ENCODE data around the gene SRC. TPM values are rescaled to one million over a fixed set of nuclear protein-coding genes. Genes with fewer than 3 reads are reported as not detected.

The SRC gene
- total RNA-seq, 1 experiment from 2014 or later = 23.3 TPM

DNA sequence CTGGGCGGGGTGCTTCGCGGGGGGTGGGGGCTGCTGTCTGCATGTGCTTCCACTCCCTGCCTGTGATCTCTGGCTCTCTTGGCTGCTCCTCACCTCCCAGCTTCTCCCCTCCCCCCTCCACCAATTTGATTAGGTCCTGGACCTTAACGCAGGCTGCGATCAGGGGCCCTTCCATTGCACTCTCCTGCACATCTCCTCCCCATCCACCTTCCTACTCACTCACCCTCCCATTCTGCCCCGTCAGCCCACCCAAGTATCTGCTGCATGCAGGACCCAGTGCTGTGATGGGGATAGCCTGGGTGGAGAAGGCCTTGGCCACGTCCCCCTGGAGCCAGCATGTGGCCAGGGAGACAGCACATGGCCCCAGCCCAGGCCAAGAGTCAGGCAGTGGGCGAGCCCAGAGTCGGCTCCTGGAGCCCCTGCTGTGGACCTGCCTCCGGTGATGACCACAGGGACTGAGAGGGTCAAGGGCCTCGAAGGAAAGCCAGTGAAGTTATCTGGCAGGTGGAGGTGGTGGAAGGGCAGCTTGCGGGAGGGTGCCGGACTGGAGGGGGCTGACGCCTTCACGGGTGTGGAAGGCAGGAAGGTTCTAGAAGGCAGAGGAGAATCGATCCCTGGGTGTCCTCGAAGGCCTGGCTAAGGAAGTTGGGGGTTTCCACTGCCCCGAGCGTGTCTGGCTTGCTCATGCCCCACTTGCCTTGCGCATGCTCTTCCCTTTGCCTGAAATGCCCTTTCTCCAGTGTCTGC, 40.7 kb downstream of the SRC start:
- Histone ChIP-seq H3K4me3 (ENCODE audit: low read depth, low read length, poor library complexity, severe bottlenecking) (no peak overlapping the region), H3K9me3 (ENCODE audit: low read depth, low read length, poor library complexity, severe bottlenecking) (no peaks in the 10 kb centered on the region), H3K27ac (ENCODE audit: low read depth, low read length, poor library complexity, severe bottlenecking) (no peak overlapping the region), H3K27me3 (replicated peaks; ENCODE audit: insufficient read depth, low read depth, low read length, poor library complexity) (no peaks in the 10 kb centered on the region), H3K4me1 (ENCODE audit: insufficient read depth, low read length, poor library complexity, severe bottlenecking) (no peaks in the 10 kb centered on the region), H3K36me3 (ENCODE audit: insufficient read depth, low read length, poor library complexity, severe bottlenecking) (no peaks in the 10 kb centered on the region)
- BruUV-seq (replicated peaks) = no TSS peak
- intact Hi-C loops (cut with micrococcal nuclease; ENCODE audit: unreplicated experiment) = loop anchor here (10.0 kb wide), 1 partner anchor 138 kb away; the partner anchor contains the start of genes BLCAP and NNAT
- CTCF ChIA-PET = no interaction called here
- POLR2A ChIA-PET (ENCODE audit: low non-redundant PET) = no interaction called here
- TF ChIP-seq EZH2 (IDR thresholded peaks at IDR 0.05; ENCODE audit: borderline replicate concordance, low read depth, low read length, poor library complexity, severe bottlenecking) = no peak
- TF ChIP-seq, protein P1, sequence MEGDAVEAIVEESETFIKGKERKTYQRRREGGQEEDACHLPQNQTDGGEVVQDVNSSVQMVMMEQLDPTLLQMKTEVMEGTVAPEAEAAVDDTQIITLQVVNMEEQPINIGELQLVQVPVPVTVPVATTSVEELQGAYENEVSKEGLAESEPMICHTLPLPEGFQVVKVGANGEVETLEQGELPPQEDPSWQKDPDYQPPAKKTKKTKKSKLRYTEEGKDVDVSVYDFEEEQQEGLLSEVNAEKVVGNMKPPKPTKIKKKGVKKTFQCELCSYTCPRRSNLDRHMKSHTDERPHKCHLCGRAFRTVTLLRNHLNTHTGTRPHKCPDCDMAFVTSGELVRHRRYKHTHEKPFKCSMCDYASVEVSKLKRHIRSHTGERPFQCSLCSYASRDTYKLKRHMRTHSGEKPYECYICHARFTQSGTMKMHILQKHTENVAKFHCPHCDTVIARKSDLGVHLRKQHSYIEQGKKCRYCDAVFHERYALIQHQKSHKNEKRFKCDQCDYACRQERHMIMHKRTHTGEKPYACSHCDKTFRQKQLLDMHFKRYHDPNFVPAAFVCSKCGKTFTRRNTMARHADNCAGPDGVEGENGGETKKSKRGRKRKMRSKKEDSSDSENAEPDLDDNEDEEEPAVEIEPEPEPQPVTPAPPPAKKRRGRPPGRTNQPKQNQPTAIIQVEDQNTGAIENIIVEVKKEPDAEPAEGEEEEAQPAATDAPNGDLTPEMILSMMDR (conservative IDR thresholded peaks at IDR 0.05; ENCODE audit: low read depth, low read length) = no peak
- DNase-seq (ENCODE audit: low spot score) = no peak

DNA sequence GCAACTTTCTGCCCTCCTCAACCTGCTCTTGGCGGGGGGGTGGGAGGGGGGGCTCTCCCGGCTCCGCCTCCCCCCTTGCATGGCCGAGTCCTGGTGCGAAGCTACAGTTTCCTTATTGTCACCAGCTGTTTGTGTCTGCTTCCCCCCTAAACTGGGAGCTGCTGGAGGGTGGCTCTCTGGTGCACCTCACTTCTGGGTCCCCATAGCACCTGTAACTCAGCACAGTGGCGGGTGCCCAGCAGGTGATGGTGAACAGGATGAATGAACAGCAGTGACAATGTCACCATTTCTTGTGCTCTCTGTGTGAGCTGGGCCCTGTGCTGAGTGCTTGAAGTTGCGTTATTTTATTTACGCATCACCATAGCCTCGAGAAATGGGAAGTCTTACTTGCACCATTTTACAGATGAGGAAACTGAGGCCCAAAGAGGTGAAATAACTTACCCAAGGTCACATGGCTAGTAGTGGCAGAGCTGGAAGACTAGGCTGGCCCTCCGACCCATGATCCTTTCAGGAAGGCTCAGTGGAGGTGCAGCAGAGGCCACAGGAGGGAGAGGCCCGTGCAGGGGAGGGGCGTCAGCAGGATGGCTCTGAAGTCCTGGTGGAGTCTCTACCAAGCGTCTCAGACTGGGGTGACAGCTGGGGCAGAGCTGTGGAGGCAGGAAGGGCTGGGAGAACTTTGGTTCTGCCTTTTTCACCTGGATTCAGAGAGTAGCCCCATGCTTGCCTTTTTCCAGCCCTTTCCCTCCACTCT, 41.8 kb downstream of the SRC start:
- H3K36me3 ChIP-seq (ENCODE audit: insufficient read depth, low read length, poor library complexity, severe bottlenecking) = no peaks in the 10 kb centered on the region
- POLR2A ChIA-PET (ENCODE audit: low non-redundant PET) = no interaction called here
- no peaks in the 10 kb centered on the region for H3K4me1 ChIP-seq (ENCODE audit: insufficient read depth, low read length, poor library complexity, severe bottlenecking)
- DNase-seq (ENCODE audit: low spot score) = no peak
- no peak overlapping the region for H3K4me3 ChIP-seq (ENCODE audit: low read depth, low read length, poor library complexity, severe bottlenecking)
- no TSS peak for BruUV-seq (replicated peaks)
- H3K27ac ChIP-seq (ENCODE audit: low read depth, low read length, poor library complexity, severe bottlenecking) = no peak overlapping the region
- TF ChIP-seq, protein P1 (conservative IDR thresholded peaks at IDR 0.05; ENCODE audit: low read depth, low read length) = no peak
- TF ChIP-seq EZH2 (IDR thresholded peaks at IDR 0.05; ENCODE audit: borderline replicate concordance, low read depth, low read length, poor library complexity, severe bottlenecking) = no peak
- CTCF ChIA-PET = no interaction called here
- no peaks in the 10 kb centered on the region for H3K9me3 ChIP-seq (ENCODE audit: low read depth, low read length, poor library complexity, severe bottlenecking)
- no peaks in the 10 kb centered on the region for H3K27me3 ChIP-seq (replicated peaks; ENCODE audit: insufficient read depth, low read depth, low read length, poor library complexity)
- intact Hi-C loops (cut with micrococcal nuclease; ENCODE audit: unreplicated experiment) = loop anchor here (10.0 kb wide), 1 partner anchor 137 kb away; the partner anchor contains the start of genes BLCAP and NNAT

DNA sequence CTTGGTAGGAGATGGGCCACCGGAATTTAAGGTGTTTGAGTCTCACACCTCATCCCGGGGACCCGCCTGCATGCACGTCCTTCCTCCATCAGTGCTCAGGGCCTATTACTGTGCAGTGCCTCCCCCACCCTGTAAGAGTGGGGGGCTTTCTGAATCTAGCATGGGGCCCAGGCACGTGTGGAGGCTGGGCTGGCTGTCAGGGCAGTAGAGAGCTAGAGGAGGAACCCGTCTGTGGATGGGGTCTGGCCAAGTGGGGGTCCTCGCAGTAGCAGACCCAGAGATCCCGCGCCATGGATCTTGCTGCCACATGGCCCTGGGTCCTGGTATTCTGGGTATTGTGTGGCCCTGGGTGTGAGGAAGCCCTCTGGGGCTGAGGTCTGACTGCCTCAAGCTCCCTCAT, 42.9 kb downstream of the SRC start:
- Histone ChIP-seq H3K27ac (ENCODE audit: low read depth, low read length, poor library complexity, severe bottlenecking) (no peak overlapping the region), H3K9me3 (ENCODE audit: low read depth, low read length, poor library complexity, severe bottlenecking) (no peaks in the 10 kb centered on the region), H3K36me3 (ENCODE audit: insufficient read depth, low read length, poor library complexity, severe bottlenecking) (no peaks in the 10 kb centered on the region), H3K27me3 (replicated peaks; ENCODE audit: insufficient read depth, low read depth, low read length, poor library complexity) (no peaks in the 10 kb centered on the region), H3K4me1 (ENCODE audit: insufficient read depth, low read length, poor library complexity, severe bottlenecking) (peaks cover under 1% of the 10 kb centered on the region), H3K4me3 (ENCODE audit: low read depth, low read length, poor library complexity, severe bottlenecking) (no peak overlapping the region)
- intact Hi-C loops (cut with micrococcal nuclease; ENCODE audit: unreplicated experiment) = loop anchor here (10.0 kb wide), 1 partner anchor 136 kb away; the partner anchor contains the start of genes BLCAP and NNAT
- ChIA-PET POLR2A (ENCODE audit: low non-redundant PET) (interaction anchor here (0.6 kb wide), 1 partner anchor 107 kb away, joined by 11 read pairs; no protein-coding TSS in a partner anchor), CTCF (no interaction called here)
- no peak for DNase-seq (ENCODE audit: low spot score)
- BruUV-seq (replicated peaks) = no TSS peak
- TF ChIP-seq EZH2 (IDR thresholded peaks at IDR 0.05; ENCODE audit: borderline replicate concordance, low read depth, low read length, poor library complexity, severe bottlenecking) = no peak
- TF ChIP-seq, protein P1 (conservative IDR thresholded peaks at IDR 0.05; ENCODE audit: low read depth, low read length) = no peak

All from A673 (cell line).